NCI-H1694 (cell line): ENCODE measurements around the gene SPAG6.
"Not testable (repeated sequence)": the region's sequence is repeated elsewhere in the genome, so short reads cannot be mapped to it uniquely, and the experiment has no call there.

ENCODE experiments used
- DNase-seq: peaks from one replicate; lab custom pipeline; 2025; lab: John Stamatoyannopoulos, UW

Gene SPAG6

DNA sequence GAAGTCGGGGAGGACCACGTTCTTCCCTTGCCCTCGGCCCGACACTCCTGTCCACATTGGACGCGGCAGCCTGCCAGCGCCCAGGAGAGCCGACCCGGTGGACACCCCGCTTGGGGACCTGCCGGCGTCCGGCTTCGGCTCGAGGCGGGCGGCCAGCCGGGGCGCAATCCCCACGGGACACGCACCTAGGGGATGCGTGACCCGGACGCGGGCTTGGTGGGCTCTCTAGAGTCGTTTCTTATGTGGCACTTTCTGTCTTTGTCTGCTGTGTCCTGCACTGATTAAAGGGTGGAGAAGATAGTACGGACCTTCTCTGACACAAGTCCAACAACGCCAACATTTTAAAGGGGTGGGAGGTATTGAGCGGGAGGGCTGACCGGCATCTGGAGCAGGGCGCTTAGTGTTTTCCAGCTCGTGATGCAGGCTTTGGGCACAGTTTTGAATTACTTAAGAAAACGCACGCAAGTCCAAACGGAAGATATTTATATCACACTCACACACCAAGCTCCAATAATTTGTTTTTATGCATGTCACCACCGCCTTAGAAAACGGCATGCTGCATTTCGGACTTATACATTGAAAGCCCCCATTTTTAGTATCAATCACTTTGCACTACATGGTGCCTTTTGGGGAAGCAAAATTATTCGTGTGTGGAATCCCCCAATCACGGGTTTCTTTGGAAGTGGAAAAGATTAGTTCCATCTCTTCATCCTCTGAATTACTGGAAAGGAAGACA, 3.9 kb upstream of the SPAG6 start:
- no peak for DNase-seq

DNA sequence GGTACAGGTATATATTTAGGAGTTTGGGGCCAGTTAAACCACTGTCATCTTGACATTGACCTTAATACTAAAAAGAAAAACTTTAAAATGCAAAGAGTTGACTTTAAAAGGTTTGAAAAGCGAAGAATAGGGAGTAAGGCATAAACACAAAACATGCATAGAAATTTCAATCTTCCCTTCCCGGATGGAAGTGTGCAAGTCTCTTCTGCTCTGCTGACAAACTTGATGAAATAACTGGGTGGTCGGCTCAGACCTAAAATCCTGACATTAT, 3.4 kb upstream of the SPAG6 start:
- no peak for DNase-seq

DNA sequence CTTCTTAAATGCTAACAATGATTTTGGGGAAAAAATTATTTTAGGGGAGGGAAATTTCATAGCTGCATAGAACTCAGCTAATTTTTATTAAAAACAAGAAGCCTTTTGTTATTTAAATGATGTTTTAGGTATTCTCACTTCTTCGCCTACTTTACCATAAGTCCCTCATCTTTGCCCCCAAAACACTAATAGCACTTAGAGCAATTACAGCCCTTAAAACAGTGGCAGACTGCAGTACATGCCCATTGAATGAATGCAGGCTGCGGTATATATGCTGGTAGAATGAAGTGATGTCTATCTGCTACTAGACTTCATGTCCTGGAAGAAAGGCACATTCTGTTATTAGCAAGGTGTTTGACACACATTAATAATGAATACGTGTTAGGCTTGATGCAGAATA, 2.9 kb upstream of the SPAG6 start:
- no peak for DNase-seq

DNA sequence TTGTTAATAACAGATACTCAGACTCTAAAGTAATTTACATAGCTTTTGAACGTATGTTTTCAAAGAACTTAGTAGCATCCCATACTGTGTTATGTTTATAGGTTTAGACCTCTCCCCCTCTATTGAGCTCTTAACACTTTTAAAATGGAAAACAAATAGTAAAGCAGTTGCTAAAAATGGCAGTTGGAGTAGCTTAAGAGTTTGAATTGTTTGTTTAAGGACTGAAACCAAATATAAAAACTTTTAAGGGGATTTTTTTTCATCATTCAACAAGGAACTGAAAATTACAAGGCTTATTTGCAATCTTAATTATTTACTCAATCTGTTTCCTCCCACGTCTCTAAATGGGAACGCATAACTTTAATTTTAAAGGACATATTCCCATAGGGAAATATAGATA, 1.6 kb upstream of the SPAG6 start:
- no peak for DNase-seq

DNA sequence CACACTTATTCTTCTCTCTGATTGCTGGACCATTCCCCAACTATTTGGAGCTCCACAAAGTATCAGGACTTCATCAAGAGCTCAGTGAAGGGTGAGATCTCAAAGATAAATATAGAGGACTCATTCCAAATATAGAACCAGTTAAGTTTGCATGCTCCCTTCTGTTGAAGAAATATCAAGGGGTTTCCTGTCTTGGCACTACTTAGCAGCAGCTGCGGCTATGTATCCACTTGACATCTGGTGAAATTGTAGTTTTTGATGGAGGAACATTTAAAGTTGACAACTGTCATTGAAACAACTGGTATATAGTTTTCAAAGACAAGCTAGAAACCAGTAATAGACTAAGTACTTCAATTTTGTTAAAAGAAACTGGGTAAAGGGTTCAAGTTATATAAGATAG, 1.0 kb upstream of the SPAG6 start:
- DNase-seq = no peak

DNA sequence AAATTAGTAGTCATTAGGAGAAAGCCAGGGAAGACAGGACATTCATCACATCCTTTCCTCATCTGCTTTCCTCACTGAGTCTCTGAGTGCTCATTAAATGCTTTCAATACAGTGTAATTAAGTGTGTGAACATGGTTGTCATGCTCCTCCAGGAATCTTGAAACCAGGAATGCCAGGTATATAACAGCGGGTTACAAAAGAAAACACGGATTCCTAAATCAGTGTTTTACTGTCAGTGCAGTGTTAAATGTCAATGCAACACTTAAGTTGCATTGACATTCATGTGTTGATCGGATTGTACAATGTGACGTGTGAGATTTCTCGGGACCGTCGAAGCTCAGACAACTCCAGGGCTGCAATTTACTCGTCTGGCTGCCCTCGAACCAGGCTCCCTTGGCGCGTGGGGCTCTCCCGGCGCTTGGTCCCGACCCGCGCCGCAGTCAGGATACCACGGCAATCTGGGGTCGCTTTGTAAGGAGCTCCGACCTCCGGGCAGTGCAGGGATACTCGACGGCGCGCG, 455 bp upstream of the SPAG6 start:
- no peak for DNase-seq

DNA sequence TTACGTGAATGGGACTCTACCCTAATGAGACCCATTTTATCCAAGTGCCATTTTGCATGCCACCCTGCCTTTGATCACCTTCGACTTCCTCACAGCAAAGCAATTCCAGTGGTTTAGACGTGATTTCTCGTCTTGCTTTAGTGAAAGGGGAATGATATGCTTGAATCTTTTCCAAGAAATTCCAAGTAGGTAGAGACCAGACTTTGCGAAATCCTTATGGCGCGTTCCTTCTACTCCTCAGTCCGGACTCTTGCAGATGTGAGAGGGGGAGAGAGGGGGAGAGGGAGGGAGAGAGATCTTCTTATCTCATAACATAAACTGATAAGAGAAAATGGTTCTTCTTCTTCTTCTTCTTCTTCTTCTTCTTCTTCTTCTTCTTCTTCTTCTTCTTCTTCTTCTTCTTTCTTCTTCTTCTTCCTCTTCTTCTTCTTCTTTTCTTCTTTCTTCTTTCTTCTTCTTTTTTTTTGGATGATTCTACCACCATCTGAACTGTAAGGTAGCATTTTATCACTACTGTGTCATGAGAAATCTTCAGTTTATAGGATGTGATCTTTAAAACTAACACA, 883 bp downstream of the SPAG6 start:
- no peak for DNase-seq

DNA sequence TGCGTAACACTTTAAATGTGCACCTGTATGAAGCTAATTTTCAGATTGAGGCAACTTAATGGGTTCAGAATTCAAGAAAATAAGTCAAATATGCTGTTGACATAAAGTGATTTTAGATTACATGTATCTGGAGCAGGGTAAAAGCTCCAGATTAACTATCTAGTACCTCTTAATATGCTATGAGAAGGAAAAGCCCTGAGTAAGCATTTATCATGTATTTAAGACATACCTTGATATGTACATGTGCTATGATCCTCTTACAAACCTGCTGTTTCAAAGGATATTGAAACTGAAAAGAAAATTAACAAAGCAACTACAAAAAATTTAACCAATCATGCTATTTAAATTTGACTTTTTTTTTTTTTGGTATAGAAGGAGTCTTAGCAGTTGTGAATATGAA, 4.5 kb downstream of the SPAG6 start:
- no peak for DNase-seq

DNA sequence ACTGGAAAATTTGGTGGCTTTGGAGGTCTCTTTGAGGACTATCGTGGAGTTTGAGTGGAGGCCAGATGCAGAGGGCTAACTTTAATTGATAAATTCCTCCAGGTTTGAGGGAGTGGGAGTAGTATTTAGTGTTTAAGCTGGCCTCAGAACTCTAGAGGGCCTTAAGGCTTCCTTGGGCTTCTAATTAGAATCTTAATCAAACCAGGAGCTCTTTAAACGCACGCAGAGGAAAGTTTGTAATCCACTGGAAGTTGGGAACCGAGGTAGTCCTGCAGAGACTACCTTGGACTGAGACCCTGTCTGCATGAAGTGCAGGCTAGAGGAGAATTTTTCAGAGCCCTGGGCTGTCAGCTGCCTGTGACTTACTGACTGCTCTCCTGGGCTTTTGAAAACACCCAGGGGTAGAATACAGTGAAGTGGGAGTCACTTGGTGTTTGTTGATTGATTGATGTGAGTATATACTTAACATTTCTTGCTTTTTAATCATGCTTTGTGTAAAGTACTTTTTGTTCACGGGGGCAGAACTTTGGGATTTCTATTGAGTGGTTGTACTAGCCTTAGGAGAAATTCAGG, 5.9 kb downstream of the SPAG6 start:
- DNase-seq = no peak

DNA sequence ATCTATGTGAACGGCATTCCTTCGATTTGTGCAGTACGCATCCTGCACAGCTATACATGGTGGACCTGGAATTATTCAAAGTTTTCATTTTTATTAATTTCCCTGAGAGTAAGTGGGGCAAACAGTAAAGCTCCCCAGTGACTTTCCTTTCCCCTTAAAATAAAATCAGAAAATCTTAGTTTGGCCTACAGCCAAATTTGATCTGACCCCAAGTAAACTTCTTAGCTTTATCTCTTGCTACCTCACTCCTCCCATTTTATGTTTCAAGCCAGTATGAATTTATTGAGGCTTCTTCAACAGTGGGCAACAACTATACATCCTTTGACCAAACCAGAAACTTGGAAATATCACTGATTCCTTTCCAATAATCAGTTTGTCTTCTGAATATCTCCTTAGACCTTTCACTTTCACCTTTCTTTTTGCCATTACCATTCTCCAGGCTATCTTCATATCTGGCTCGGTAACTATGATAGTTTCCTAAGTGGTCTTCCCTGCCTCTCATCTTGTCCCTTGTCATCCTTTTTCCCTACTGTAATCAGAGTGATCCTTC, 11.1 kb downstream of the SPAG6 start:
- DNase-seq = no peak

DNA sequence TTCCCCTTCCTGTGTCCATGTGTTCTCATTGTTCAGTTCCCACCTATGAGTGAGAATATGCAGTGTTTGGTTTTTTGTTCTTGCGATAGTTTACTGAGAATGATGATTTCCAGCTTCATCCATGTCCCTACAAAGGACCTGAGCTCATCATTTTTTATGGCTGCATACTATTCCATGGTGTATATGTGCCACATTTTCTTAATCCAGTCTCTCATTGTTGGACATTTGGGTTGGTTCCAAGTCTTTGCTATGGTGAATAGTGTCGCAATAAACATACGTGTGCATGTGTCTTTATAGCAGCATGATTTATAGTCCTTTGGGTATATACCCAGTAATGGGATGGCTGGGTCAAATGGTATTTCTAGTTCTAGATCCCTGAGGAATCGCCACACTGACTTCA, 12.5 kb downstream of the SPAG6 start:
- not testable (repeated sequence) for DNase-seq

DNA sequence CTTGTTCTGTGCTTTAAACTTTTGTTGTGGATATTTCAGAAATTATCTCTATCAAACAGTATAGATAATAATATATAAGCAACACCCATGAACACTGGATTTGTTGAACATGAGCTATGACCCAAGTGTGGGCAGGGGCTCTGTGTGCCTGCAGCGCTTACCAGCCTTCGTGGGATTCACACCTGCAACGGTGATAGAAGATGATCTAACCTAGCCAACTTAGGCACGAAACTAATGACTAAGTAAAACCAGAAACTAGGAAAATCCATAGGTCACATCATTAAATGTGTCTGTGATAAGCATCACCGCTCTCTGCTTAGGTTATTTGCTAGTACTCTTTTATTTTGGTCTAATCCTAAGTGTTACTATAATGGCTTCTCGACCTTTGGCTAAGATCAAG, 18.0 kb downstream of the SPAG6 start:
- no peak for DNase-seq

DNA sequence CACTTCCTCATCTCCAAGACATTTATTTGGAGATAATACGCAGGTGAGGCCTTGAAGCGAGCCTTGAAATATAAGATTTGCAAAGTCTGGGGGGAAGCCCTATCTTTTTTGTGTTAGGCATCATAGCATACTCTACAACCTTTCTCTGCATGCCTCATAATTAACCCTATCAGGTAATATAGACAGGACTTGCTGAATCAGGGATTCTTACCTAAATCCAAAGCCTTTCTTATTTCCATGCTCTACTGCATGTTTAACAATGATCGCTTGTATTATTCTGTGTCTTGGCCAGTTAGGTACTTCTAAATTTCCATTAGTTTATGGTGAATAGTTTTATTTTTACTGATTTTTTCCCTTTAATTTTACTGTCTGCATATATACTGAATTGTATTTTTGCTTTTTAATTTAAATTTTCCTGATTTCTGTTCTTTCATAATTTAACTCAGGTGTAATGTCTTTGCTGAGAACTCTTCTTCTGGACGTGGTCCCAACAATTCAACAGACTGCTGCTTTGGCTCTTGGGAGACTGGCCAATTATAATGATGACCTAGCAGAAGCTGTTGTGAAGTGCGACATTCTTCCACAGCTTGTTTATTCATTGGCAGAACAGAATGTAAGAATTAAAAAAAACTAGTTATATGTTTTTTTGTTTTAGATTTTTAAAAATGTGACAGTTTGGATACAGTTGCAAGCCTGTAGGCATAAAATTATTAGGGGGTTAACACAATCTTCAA, 19.3 kb downstream of the SPAG6 start:
- no peak for DNase-seq

DNA sequence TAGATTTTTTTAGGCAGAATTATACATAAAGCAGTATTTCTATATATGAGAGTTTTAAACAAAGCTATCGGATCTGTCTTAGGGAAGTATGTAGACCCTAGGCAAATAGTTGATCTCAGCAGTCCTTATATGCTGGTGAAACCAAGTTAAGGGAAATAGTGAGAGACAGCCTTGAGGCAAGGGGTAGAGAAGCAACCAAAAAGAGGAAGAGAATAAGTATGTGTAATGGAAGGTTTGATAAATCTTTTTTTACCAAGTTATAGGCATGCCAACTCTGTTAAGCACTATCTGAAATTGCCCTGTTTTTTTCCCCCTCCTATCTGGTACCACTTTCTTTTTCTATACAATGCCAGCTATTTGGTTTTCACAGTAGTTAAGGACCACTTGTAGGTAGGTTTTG, 19.9 kb downstream of the SPAG6 start:
- DNase-seq = no peak

DNA sequence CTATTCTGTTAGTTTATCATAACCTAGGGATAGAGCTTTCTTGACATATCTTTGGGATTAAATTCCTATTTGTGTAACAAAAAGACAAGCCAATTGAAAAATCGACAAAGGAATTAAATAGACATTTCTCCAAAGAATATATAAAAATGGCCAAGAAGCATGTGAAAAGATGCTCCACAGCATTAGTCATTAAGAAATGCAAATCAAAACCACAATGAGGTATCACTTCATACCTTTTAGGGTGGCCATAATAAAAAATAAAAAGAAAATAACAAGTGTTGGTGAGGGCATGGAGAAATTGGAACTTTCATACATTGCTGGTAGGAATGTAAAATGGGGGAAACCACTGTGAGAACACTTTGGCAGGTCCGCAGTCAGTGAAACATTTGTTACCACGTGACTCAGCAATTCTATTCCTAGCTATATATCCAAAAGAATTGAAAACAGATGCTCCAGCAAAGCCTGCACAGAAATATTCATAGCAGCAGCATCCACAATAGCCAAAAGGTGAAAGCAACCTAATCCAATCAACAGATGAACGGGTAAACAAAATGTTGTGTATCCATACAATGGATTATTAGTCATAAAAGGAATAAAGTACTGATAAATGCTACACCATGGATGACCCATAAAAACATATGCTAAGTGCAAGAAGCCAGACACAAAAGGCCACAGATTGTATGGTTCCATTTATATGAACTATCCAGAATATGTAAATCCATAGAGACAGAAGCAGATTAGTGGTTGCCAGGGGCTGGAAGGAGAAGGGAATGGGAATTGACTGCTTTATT, 20.5 kb downstream of the SPAG6 start:
- DNase-seq = no peak

DNA sequence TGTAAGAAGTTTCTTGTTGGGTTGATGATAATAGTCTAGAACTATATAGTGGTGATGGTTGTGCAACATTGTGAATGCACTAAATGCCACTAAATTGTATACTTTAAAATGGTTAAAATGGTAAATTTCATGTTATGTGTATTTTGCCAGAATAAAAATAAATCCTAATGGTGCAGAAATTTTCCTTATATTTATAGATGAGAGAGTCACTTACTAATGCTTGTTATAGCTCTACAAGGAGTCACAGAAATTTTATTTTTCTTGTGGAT, 21.1 kb downstream of the SPAG6 start:
- no peak for DNase-seq

DNA sequence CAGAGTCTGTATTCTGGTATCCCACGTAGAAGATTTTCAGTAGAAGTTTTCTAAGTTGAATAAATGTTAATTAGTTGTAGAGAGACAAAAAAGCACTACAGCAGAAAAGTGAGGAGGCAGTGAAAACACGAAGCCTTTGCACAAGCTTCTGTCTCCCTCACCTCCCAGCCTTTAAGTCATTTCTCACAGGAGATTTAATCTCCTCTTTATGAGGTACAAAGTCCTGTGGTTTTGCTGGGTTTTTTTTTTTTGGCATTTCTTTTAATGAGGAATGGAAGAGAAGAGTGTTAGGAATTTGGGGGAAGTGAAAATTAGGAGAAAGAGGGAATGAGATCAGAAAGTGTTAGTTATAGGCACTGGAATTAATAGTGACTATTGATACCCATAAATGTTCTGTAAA, 21.5 kb downstream of the SPAG6 start:
- DNase-seq = no peak

DNA sequence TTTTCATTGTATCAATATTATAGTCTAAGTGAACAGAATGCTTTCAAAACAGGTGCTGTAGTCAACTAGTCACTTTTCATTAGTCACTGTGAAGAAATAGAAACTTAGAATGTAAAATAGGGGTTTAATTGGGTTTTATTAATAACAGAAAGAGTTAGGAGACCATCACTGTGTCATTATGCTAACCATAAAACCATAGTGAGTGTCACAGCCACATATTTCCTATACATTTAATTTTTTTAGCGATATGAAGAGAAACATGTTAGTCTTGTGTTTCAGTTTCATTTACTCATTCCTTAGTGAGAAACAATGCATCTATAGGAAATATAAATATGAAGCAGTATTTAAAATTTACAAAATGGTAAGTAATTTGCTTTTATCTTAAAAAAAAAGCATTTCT, 22.2 kb downstream of the SPAG6 start:
- no peak for DNase-seq

DNA sequence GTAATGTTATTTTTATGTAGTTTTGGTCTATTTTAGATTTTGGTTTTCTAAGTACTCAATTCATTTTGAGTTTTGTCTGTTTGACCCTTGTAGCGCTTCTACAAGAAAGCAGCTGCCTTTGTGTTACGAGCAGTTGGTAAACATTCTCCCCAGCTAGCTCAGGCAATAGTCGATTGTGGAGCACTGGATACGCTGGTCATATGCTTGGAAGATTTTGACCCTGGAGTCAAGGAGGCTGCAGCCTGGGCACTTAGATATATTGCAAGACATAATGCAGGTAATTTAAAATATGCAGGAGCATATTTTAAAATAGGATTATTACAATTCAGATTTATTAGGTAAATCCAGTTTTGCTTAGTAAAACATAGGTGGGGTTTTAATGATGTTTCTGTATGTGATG, 23.1 kb downstream of the SPAG6 start:
- DNase-seq = no peak

DNA sequence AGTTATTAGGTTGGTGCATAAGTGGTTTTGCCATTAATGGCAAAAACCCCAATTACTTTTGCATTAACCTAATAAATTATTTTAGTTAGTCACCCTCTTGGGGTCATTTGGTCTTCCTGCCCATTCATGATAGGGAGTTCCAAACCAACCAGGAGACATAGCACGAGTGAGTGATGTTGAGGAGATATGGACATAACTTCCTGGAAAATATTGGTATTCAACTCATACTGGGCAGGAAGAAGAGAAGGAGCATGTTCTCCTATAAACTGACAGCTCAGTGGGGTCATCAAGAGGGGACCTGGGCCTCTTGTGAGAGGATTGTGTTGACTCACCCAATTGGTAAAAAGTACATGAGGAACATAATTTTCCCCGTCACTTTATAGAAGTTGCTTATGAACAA, 23.7 kb downstream of the SPAG6 start:
- no peak for DNase-seq

DNA sequence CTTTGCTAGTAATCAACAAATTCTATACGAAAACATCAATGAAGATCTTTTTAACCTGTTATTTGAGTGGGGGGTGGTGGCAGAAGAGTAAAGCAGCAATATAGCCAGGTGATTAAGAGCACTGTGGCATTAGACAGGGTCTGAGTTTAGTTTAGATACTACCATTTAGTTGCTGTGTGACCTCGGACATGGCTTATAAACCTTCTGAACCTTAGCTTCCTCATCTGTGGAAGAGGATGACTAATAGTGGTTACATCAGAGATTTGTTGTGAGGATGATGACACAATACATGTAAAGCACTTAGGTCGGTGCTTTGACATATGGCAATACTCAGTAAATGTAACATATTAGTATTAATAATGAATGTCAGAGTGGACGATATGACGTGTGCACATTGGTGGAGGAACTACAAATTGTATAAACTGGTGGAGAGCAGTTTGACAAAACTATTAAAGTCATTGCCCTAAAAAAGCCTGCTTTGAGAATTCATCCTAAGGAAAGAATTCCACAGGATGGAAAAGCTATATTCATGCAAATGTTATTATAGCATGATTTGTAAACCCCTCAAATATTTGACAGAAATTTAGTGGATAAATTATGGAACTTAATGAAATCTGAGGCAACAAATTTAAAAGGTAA, 24.3 kb downstream of the SPAG6 start:
- DNase-seq = no peak

DNA sequence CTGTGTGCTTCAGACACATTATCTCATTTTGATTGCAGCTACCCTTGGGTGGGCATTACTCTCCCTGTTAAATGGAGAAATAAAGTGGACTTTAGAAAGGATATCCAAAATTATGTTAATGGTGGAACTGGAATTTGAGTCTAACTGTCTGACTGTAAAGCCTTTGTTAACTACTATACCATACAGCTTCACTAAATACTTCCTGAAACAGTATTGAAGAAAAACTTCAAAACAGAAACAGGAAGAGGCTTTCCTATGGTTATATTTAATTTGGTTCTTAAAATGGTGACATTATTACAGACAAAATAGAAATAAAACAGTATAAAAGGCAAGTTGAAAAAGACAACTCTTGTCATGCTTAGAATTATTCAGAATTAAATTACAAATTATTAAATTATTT, 25.0 kb downstream of the SPAG6 start:
- DNase-seq = no peak
